PC-9 (cell line): Measurements from ENCODE around the gene FAM47E.

Source experiments
- CTCF ChIP-seq: fragments of 200-600 bp; sonication (generic); conservative IDR thresholded peaks from 2 replicates; pipeline ENCODE4 v1.6.1; 2017; ENCODE audit warnings: mixed run types, antibody characterized with exemption, mild to moderate bottlenecking, moderate library complexity
- EZH2 ChIP-seq: fragments of 200-600 bp; sonication (generic); IDR thresholded peaks from 2 replicates; pipeline ENCODE4 v1.8.0; 2017; ENCODE audit warnings: antibody characterized with exemption, low read depth

DNA sequence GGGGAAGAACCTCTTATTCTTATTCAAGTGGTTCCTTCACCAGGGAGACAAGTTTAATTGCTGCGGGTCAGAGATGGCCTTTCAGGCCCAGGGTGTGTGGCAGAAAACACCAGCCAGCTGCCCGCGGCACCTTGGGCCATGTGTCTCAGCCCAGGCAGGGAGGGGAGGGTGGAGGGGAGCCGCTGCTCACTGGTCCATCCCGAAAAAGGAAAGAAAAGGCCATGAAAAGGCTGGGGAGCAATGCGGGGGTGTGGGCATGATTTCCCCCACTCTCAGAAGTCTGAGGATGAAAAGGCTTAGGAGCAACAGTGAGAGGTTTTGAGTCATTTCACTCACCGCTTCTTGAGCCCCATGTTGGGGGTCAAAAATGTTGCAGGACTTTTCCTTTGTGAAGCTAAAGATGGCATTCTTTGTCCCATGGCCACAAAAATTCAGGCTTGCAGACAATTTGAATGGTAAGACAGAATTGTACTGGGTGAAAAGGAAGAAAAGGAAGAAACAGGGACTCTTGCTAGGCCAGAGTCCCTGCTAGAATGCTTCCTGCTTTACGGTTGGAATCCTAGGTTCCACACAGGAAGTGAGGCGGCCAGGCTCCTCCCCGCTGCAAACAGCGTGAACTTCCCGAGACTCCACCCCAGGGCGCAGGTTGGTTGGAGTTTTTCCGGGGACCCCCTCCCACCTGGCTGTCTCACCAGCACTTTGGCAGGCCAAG lies 17.4 kb upstream of the FAM47E start:
- no peak for TF ChIP-seq CTCF
- no peak for TF ChIP-seq EZH2
